HG03457 (cell line): Measurements from ENCODE around the gene CCT2.

ENCODE experiments used
- ATAC-seq: cut with Tn5 transposase; IDR thresholded peaks from one replicate; pipeline ENCODE4 v1.9.1; 2021; ENCODE audit warnings: moderate number of reproducible peaks; ENCODE audit not compliant: unreplicated experiment

The CCT2 gene

DNA sequence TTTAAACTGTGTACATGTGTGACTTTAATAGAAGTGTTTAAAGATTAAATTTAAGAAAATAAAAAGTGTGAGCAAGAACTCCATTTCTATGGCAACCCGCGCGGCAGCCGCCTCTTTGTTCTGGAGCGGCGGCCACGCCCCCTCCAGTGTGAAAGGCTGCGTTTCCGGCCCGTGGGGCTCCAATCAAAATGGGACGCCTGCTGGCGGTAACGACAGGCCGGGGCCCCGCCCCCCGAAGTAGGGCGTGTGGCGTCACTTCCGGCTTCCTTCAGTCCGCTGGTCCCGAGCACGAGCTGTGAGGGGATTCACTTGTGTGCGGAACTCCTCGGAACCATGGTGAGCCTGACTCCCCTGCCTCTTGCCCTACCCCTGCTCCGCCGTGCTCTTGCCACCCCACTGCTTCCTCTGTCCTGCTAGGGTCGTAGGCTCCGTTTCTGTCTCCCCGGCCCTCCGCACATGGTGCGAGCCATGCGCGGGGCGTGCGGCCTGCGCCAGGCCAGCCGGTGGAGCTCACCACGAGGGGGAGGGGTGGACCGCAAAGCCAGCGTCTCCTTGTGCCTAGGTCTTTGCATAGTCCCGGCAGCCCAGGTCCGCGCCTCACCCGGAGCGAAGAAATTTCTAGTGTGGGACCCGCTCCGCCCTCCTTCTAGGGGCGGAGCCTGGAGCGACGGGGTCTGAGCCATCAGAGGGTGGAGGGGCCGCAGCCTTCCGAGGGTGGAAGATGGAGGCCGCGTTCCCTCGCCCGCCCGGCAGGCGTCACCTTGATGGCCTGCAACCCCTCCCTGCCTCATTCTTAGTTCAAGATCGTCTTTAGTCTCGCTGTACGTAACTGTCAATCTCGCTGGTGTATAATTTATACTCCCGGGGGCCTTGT, at the start of gene CCT2:
CCT2 (plus strand) TSS at position 271 of the 874 bp plus-strand sequence; CDS start at position 334, 63 bp downstream.
- peak; percentile 95 for ATAC-seq

DNA sequence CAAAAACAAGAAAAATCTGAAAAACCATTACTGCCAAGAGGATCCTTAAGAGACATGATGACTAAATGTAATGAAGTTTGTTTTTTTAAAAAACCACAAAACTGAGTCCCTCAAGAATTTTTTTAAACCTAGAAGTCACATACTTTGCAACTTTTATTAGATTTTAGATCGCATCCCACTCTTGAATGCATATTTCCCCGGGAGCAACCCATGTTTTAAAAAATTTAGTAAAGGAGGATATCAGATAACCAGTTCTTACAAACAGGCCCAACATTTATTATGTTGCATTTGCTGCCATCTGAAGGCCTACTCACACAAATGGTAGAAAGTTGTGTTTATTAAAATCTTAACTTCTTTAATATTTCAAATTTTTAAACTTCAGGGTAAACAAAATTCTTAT, 44.3 kb upstream of the CCT2 start:
- no peak for ATAC-seq

DNA sequence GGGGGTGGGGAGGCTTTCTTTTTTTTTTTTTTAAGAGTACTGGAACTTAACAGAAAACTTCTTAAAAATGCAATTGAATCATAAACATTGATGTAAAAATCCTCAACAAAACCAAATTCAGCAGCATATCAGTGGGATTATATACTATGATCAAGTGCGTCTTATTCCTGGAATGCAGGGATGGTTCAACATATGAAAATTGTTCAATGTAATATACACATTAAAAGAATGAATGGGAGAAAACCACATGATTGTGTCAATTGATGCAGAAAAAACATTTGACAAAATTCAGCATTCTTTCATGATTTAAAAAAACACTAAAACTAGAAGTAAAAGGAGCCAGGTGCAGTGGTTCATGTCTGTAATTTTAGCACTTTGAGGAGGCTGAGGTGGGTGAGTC, 41.2 kb upstream of the CCT2 start:
- no peak for ATAC-seq

DNA sequence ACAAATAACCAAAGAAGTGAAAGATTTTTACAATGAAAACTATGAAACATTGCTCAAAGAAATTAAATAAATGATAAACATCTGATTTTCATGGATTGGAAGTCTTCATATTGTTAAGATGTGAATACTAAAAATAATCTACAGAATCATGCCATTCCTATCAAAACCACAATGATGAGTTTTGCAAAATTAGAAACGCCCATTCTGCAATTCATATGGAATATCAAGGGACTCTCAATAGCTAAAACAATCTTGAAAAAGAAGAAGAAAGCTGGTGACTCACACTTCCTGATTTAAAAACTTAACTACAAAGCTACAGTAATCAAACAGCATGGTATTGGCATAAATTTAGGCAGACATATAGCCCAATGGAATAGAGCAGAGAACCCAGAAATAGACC, 40.2 kb upstream of the CCT2 start:
- no peak for ATAC-seq

DNA sequence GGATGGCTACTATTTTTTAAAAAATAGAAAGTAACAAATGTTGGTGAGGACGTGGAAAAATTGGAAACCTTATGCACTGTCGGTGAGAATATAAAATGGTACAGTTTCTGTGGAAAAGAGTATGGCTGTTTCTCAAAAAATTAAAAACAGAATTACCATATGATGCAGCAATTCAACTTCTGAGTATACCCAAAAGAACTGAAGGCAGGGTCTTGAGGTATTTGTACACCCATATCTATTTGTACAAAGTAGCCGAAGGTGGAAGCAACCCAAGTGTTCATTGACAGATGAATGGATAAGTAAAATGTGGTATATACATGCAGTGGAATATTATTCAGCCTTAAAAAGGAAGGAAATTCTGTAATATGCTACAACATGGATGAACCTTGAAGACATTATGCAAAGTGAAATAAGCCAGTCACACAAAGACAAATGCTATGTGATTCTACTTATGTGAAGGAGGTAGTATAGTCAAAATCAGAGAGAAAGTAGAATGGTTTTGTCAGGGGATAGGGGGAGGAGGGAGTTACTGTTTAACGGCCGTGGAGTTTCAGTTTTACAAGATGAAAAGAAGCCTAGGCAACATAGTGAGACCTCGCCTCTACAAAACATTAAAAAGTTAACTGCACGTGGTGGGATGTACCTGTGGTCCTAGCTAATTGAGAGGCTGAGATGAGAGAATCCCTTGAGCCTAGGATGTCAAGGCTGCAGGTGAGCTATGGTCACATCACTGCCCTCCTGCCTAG, 38.4 kb upstream of the CCT2 start:
- peak; percentile 69 for ATAC-seq

GRCh38 chr12:69548687-69549086, 36.6 kb upstream of the CCT2 start:
- ATAC-seq = no peak

DNA sequence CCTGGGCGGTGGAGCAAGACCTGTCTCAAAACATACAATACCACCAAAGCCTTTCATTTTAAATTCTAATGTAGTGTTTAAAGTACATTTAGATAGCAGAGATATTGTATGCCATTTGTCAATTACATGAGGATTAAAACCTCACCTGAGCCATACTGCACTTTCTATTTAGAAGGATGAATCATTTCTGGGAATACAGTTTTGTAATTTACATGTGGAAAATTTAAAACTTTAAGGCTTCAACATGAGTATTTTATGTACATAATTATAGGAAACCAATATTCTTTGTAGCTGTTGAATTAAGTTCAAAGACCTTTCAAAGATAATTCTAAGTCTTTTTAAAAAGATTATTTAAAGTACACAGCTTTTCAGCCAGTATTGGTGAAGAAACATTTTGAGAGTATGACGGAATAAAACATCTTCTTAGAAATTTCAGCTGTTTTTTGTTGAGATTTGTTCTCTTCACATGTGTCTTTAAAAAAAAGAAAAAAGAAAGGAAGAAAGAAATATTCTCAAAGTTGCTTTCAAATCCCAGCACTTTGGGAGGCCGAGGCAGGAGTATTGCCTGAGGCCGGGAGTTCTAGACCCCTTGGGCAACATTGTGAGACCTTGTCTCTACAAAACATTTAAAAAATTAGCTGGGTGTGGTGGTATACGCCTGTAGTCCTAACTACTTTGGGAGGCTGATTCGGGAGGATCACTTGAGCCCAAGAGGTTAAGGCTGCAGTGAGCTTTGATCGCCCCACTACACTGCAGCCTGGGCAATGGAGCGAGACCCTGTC, 34.5 kb upstream of the CCT2 start:
- no peak for ATAC-seq

DNA sequence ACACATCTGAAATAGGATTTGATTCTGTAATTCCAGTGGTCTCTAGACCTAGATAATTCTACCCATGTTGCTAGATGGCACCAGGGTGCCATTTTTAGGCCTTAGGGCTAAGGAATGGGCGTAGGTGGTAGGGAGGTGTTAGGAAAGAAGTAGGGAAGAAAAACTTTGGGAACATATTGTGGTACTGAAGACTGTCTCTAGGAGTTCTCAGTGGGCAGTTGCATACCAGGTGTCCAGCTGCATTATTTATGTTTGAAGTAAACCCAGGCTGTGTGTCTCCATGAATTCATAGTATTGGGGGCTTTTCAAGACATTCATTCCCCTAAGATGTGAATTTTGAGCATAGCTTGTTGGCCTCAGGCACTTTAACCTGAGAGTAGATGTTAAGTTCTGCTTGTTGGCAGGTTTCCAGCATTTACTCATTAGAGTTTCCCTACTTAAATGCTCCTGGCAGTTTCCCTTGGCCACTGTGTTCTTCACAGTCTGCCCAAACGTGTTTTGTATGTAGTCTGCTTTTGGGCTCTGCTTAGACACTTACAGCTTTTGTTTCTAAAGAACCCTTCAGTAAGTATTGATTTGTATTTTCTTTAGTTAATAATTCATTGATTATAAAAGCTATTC, 31.5 kb upstream of the CCT2 start:
- ATAC-seq = no peak

DNA sequence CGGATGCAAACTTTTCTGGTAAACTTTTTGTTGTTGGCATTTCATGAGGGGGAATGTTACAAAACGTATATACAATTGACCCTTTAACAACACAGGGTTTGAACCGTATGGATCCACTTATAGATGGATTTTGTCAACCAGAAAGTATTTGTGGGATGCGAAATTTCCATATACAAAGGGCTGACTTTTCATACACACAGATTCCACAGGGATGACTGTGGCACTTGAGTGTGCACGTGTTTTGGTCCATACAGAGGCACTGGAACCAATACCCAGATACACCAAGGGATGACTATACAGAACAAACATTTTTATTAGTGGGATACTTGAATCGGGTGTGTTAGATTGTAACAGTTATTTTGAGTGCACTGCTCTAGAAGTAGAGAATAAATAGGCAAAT, 29.8 kb upstream of the CCT2 start:
- ATAC-seq = no peak

DNA sequence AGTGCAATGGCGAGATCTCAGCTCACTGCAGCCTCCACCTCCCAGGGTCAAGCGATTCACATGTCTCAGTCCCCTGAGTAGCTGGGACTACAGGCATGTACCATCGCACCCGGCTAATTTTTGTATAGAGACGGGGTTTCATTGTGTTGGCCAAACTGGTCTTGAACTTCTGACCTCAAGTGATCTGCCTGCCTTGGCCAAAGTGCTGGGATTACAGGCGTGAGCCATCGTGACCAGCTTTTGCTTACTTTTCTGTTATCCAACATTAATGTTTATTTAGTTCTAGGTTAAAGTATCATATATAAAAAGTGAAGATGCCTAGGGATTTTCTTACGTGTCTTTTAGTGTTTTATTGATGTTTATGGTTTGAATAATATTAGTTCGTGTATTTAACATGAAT, 28.9 kb upstream of the CCT2 start:
- no peak for ATAC-seq

- no peak for ATAC-seq
Measured at GRCh38 chr12:69563166-69563762, 22.0 kb upstream of the CCT2 start.

- no peak for ATAC-seq
Measured at GRCh38 chr12:69566603-69567002, 18.7 kb upstream of the CCT2 start.

GRCh38 chr12:69569236-69569635, 16.0 kb upstream of the CCT2 start:
- no peak for ATAC-seq

- no peak for ATAC-seq
Measured at GRCh38 chr12:69570000-69570516, 15.2 kb upstream of the CCT2 start.

- no peak for ATAC-seq
Measured at GRCh38 chr12:69570545-69571399, 14.5 kb upstream of the CCT2 start.

DNA sequence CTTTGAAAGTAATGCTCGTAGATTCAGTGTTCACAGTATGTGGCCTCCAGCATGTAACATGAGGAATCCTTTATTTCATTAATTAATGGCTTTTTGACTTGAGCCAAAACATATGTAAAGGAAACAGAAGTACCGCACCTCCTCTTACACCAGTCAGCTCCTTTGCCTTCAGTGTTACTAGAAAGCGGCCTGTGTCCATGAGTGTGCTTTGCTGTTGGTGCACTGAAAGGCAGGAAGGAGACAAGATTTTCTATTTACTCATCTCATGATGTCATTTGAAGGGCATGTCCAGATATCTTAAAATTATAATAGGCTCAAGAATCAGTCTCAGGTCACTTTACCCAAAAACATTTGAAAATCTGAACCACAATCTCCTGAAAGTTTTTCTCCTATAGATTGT, 9.9 kb upstream of the CCT2 start:
- ATAC-seq = no peak

DNA sequence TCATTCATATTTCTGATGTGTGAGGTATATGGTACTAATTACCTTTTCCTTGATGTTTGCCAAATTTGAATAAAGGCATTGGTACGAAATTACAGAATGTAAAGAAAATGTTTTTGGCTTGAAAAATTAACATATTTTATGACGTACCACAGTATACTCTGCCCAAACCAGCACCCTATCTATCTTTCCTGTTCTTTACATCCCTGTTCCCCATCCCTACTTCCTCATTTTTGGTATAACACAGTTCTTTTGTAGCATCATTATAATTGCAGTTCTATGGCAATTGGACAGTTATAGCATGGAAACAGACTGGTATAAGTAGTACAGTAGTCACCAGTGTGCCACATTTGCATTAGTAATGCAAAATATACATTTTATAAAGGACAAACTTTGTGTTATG, 7.0 kb upstream of the CCT2 start:
- no peak for ATAC-seq

- no peak for ATAC-seq
Measured at GRCh38 chr12:69579029-69579428, 6.2 kb upstream of the CCT2 start.

DNA sequence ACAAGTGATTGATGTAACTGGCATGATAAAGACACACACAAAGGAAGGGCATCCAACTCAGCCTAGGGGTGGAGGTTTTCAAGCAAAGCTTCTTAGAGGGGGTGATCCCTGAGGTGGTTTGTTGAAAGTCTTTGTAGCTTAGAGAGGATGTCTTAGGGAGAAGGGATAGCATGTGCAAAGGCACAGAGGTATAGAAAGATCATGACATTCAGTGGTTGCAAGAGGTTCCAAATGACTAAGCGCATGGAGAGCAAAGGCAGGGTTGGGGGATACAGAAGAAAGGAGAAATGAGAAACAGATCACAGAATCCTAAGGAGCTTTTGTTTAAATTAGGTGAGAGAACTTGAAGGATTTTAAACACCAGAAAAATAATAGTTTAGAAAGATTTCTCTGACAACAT, 5.2 kb upstream of the CCT2 start:
- ATAC-seq = no peak
